Spinal cord (tissue), 10 donors: Measurements from ENCODE around the gene C1orf167. TPM values are rescaled to one million over a fixed set of nuclear protein-coding genes. Genes with fewer than 3 reads are reported as not detected.

ENCODE experiments used
- DNase-seq, 6 donors: peaks; one replicate each; pipeline versions ENCODE4 v3.0.0 to v3.0.0-alpha.2; 2013 to 2015; ENCODE audit warnings: low spot score in 6 of 6, low read depth in 4 of 6
- H3K27ac ChIP-seq: one replicate; pipeline ENCODE4 v1.5.1; 2013; ENCODE audit warnings: low read depth, low read length, control low read depth
- H3K27me3 ChIP-seq: one replicate; pipeline ENCODE4 v1.6.1; 2013; ENCODE audit warnings: low read length; ENCODE audit not compliant: control insufficient read depth, insufficient read depth
- H3K36me3 ChIP-seq: one replicate; pipeline ENCODE4 v1.6.1; 2013; ENCODE audit warnings: low read length; ENCODE audit not compliant: control insufficient read depth, insufficient read depth
- H3K4me1 ChIP-seq: one replicate; pipeline ENCODE4 v1.6.1; 2013; ENCODE audit warnings: low read length; ENCODE audit not compliant: control insufficient read depth, insufficient read depth
- H3K4me3 ChIP-seq: one replicate; pipeline ENCODE4 v1.5.1; 2013; ENCODE audit warnings: low read depth, low read length, control low read depth
- H3K9me3 ChIP-seq: one replicate; pipeline ENCODE4 v1.6.1; 2013; ENCODE audit warnings: low read length; ENCODE audit not compliant: control insufficient read depth, insufficient read depth
- WGBS: methylation state at CpG from one replicate; pipeline ENCODE4 v1.1.5; 2013; ENCODE audit warnings: missing lambda C conversion rate; ENCODE audit not compliant: insufficient coverage; 5-methylcytosine and 5-hydroxymethylcytosine counted together
- polyA plus RNA-seq, 2 donors: library from polyadenylated mRNA; unstranded; fragments of 120-200 nt; gene quantifications; one replicate each; pipeline ENCODE4 v1.2.1, GENCODE V29; 2013; ENCODE audit not compliant: insufficient read length in 2 of 2
- total RNA-seq, 2 donors: library from RNA; depleted of rRNA in 1 of 2; stranded (reverse); fragments of 120-200 nt in 1 of 2; fragments of >200 nt in 1 of 2; gene quantifications; one replicate each; pipeline versions ENCODE4 v1.2.3 to v1.2.4, GENCODE V29; 2013 to 2014
- donor health status: healthy.

Gene C1orf167
- total and polyA plus RNA-seq, 4 donors = 0.23 to 4.7 (median 0.30) TPM; not detected in 1

- Histone ChIP-seq H3K9me3 (no peaks in the 10 kb centered on the region), H3K27ac (no peak overlapping the region), H3K36me3 (no peaks in the 10 kb centered on the region), H3K4me1 (peaks cover 20% of the 10 kb centered on the region), H3K4me3 (no peak overlapping the region), H3K27me3 (no peaks in the 10 kb centered on the region)
- WGBS = 73% methylated on average over 3 of the region's 6 CpGs
- no peak for DNase-seq
Observed at GRCh38 chr1:11782127-11782708, 20.2 kb downstream of the C1orf167 start.

GRCh38 chr1:11783556-11783955, 21.6 kb downstream of the C1orf167 start:
- peaks cover 27% of the 10 kb centered on the region for H3K4me1 ChIP-seq
- WGBS = 87% methylated on average over 6 of the region's 6 CpGs
- no peaks in the 10 kb centered on the region for H3K9me3 ChIP-seq
- no peaks in the 10 kb centered on the region for H3K27me3 ChIP-seq
- no peak overlapping the region for H3K4me3 ChIP-seq
- DNase-seq = no peak
- H3K27ac ChIP-seq = no peak overlapping the region
- H3K36me3 ChIP-seq = peaks cover 12% of the 10 kb centered on the region

GRCh38 chr1:11784256-11784992, 22.4 kb downstream of the C1orf167 start:
- Histone ChIP-seq H3K9me3 (no peaks in the 10 kb centered on the region), H3K36me3 (peaks cover 21% of the 10 kb centered on the region), H3K27ac (peak overlapping the region; percentile 15), H3K4me1 (peaks cover 27% of the 10 kb centered on the region), H3K27me3 (no peaks in the 10 kb centered on the region), H3K4me3 (peak overlapping the region; percentile 16)
- DNase-seq = no peak
- WGBS = 78% methylated on average over 16 of the region's 21 CpGs

- DNase-seq = peak in 2 of 6 donors; percentile 46 to 61
- Histone ChIP-seq H3K27ac (peak overlapping the region; percentile 15), H3K4me3 (peak overlapping the region; percentile 16), H3K27me3 (no peaks in the 10 kb centered on the region), H3K9me3 (no peaks in the 10 kb centered on the region), H3K36me3 (peaks cover 28% of the 10 kb centered on the region), H3K4me1 (peaks cover 35% of the 10 kb centered on the region)
- WGBS = 12% methylated on average over 29 of the region's 30 CpGs
Observed at GRCh38 chr1:11784993-11785769, 23.2 kb downstream of the C1orf167 start.

GRCh38 chr1:11786168-11786567, 24.2 kb downstream of the C1orf167 start:
- no peaks in the 10 kb centered on the region for H3K27me3 ChIP-seq
- no peak for DNase-seq
- H3K4me1 ChIP-seq = peaks cover 42% of the 10 kb centered on the region
- no peak overlapping the region for H3K4me3 ChIP-seq
- 80% methylated on average over 1 of the region's 5 CpGs for WGBS
- H3K9me3 ChIP-seq = no peaks in the 10 kb centered on the region
- peaks cover 38% of the 10 kb centered on the region for H3K36me3 ChIP-seq
- H3K27ac ChIP-seq = no peak overlapping the region

GRCh38 chr1:11787251-11787803, 25.3 kb downstream of the C1orf167 start:
- Histone ChIP-seq H3K36me3 (peaks cover 48% of the 10 kb centered on the region), H3K4me3 (peak overlapping the region; percentile 2), H3K27me3 (no peaks in the 10 kb centered on the region), H3K4me1 (peaks cover 46% of the 10 kb centered on the region), H3K9me3 (no peaks in the 10 kb centered on the region), H3K27ac (peak overlapping the region; percentile 80)
- 24% methylated on average over 14 of the region's 16 CpGs for WGBS
- DNase-seq = peak in 2 of 6 donors; percentile 17 to 66

- 79% methylated on average over 14 of the region's 14 CpGs for WGBS
- peaks cover 53% of the 10 kb centered on the region for H3K36me3 ChIP-seq
- peaks cover 46% of the 10 kb centered on the region for H3K4me1 ChIP-seq
- no peak for DNase-seq
- H3K4me3 ChIP-seq = peak overlapping the region; percentile 2
- no peaks in the 10 kb centered on the region for H3K27me3 ChIP-seq
- H3K27ac ChIP-seq = peak overlapping the region; percentile 80
- no peaks in the 10 kb centered on the region for H3K9me3 ChIP-seq
Observed at GRCh38 chr1:11787804-11788436, 25.9 kb downstream of the C1orf167 start.

- H3K4me1 ChIP-seq = peaks cover 46% of the 10 kb centered on the region
- H3K4me3 ChIP-seq = no peak overlapping the region
- H3K36me3 ChIP-seq = peaks cover 58% of the 10 kb centered on the region
- WGBS = 92% methylated on average over 11 of the region's 14 CpGs
- H3K27me3 ChIP-seq = no peaks in the 10 kb centered on the region
- no peaks in the 10 kb centered on the region for H3K9me3 ChIP-seq
- no peak for DNase-seq
- H3K27ac ChIP-seq = no peak overlapping the region
Observed at GRCh38 chr1:11788549-11789053, 26.6 kb downstream of the C1orf167 start.
